ENCODE data around the gene CRTC1.
"Not testable (repeated sequence)": the region's sequence is repeated elsewhere in the genome, so short reads cannot be mapped to it uniquely, and the experiment has no call there.

The CRTC1 gene

DNA sequence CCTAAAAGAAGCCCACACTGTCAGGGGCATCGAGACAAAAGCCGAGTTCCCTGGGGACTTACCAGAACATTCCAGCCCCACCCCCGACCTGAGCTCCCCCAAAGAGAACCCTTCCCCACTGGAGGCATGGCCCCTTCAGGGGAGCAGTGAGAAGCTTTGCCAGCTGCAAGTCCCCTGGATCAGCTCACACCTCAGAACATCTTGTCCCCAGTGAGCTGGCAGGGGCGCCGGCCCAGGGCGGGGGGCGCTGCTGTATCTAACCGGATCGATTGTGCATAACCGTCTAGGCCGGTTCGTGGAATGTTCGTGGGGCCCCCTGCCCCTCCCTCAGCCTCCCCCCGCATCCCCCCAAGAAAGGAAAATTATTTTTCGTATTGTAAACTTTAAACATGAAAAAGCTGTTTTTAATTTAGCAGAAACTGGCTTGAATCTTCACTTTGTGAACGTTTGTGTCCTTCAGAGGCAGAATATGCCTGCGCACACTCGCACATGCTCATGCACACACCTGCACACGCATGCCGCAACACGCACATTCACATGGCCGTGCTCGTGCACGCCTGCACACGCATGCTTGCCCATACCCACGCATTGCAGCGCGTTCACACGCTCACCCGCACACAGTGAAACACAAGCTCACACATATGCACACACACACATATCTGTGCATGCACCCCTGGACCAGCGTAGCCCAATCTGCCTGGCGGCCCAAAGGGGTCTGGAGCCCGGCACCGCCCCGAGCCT lies 12.0 kb upstream of the CRTC1 start:
- no peak for DNase-seq

DNA sequence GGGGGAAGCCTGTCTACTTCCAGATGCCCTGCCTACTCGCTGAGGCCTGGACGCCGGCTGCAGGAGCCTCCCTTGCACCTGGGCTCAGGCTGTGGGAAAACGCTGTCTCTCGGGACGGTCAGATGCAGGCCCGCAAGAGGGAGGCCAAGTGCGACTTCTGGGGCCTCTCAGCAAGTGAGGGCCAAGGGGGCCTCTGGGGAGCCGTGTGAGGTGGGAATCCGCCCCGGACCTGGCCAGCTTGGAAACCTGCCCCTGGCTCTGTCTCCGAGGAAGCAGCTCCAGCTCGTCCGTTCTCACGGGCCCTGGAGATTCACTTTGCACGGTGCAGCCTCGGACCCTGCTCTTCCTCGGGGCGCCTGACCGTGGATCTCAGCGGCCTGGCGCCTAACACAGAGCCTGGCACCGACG lies 11.4 kb upstream of the CRTC1 start:
- no peak for DNase-seq

DNA sequence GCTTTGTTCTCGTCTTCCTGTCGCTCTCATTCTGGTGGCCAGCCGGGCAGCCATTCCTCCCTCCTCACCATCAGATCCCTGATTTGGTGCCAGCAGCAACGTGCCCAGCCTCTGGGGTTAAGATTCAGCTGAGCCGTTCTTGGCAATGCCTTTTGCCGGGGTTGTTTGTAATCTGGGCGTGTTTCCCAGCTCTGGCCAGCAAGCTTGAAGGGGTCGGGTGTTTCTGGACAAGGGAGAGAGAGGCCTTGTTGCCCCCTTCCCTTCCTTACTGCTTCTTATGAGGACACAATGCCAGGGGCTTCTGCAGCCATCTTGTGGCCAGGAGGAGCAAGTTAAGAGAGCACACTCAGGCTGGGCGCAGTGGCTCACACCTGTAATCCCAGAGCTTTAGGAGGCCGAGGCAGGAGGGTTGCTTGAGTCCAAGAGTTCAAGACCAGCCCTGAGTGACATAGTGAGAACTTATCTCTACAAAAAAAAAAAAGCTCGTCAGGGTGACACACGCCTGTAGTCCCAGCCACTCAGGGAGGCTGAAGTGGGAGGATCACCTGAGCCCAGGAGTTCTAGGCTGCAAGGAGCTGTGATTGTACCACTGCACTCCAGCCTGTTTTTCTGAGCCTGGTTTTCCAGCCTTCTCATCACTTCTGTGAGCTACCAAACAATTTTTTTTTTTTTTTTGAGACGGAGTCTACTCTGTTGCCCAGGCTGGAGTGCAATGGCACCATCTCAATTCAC lies 10.7 kb upstream of the CRTC1 start:
- DNase-seq: no peak

DNA sequence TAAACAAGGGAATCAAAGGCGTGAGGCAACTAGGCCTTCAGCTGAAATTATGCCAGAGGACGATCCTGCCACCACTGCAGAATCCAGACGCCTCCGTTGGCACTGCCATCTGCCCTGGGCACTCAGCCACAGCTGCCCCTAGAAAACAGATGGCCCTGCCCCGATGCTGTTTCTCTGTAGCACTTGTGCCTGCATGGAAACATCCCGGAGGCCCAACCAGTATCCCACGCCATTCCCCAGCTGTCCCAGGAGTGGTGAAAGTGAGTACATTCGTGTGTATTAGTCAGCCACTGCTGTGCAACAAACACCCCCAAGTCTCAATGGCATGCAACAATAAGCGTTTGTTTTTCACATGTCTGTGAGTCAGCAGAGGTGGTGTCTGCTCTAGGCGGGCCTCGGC lies 8.9 kb upstream of the CRTC1 start:
- no peak for DNase-seq

DNA sequence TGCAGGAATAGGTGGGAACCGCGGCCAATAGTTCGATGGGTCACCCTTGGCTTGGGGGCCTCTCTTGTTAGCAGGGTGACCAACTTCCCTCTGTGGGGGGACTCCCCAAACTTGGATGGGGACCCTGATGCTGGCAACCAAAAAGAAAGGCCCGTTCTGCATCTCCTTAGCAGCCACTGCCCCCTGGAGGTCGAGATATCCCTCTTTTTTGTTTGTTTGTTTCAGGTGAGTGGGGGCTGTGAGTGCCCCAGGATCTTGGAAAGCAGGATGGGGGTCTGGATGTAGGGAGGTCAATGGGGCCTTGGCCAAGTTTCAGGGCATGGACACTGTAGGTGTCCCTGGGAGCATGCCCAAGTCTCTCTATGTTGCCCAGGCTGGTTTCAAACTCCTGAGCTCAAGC lies 7.7 kb upstream of the CRTC1 start:
- peak; percentile 23 for DNase-seq

DNA sequence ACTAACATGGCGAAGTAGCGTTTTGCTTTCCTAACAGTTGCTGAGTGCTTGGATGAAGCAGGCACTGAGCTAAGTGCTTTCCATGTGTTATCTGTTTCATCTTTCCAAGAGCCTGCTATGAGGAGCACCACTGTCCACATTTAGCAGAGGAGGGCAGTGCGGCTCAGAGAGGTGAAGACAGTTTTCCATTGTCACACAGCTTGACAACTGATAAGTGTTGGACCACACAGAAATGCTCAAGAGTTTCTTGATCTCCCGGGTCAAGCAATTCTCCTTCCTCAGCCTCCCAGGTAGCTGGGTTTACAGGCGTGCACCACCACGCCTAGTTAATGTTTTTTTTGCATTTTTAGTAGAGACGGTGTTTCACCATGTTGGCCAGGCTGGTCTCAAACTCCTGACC lies 6.8 kb upstream of the CRTC1 start:
- DNase-seq: no peak

DNA sequence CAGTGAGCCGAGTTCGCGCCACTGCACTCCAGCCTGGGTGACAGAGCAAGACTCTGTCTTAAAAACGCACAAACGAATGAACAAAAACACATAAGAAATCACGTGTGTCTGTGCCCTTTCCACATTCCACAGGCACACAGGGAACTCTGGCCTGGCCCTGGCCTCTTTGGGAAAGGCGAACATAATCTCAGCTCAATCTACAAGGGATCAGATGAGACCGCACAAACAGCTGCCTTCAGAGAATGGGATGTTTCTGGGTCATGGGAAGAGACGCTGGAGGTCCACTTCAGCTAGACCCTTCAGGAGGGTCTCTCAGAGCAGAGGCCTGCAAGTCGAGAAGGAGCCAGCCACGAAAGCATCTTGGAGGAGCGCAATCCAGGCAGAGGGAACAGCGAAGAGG lies 6.3 kb upstream of the CRTC1 start:
- DNase-seq: no peak

DNA sequence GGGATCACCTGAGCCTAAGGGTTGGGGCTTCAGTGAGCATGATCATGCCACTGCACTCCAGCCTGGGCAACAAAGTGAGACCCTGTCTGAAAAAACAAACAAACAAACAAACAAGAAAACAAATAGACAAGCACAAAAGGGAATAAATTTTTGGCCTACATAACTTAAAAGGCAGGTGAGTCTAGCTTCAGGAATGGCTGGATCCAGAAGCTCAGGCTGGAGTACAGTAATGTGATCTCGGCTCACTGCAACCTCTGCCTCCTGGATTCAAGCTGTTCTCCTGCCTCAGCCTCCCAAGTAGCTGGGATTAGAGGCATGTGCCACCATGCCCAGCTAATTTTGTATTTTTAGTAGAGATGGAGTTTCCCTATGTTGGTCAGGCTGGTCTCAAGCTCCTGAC lies 3.3 kb upstream of the CRTC1 start:
- DNase-seq: not testable (repeated sequence)

DNA sequence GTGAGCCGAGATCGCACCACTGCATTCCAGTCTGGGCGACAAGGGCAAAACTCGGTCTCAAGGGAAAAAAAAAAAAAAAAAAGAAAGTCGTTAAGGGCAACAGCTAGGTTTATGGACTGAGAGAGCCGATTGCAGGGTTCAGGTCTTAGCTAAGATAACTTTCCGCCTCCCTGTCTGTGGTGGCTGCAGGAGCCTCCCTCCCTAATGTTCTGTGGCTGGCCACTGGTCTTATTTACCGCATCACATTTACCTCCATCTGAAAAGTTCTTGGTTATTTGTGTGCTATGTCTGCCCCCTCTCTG lies 722 bp upstream of the CRTC1 start:
- DNase-seq: peak; percentile 65

DNA sequence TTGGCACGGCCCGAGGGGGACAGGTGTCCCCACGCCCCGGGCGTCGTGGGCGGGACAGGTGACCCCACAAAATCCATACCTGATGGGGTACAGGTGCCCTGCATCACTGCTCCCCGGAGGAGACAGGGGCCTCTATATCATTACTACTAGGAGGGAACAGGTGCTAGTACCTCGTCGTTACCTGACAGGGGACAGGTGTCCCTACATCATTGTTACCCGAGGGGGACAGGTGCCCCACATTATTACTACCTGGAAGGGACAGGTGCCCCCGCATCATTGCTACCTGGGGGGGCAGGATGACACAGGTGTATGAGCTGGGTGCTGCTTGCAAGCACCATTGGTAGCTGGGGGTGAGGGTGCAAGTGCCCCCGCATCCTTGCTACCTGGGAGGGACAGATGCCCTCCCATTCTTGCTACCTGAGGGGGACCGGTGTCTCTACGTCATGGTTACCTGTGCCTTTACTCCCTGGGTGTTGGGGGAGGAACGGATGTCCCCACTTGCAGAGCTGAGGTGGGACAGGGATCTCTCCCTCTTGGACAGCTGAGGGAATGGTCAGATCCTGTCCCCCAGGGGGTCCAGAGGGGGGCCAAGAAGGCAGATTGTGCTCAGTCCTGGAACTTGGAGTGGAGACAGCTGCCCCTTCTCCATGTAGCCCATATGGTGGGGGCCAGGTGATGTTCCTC lies 620 bp downstream of the CRTC1 start:
- DNase-seq: no peak

DNA sequence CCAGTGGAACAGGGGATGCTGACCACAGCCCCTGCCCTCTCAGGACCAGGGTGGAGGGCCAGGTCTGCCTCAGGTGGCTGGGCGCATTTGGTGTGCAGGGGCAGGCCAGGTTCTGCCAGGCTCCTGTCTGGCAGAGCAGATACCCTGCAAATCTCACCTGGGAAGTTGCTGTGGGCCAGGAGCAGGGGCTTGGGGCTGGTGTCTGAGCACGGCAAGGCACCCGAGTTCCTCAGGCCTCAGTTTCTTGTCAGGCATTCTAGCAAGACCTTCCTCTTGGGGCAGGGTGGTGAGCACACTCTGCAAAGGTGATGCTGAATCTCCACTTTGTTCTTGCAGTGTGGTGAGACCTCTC lies 1.1 kb downstream of the CRTC1 start:
- no peak for DNase-seq

DNA sequence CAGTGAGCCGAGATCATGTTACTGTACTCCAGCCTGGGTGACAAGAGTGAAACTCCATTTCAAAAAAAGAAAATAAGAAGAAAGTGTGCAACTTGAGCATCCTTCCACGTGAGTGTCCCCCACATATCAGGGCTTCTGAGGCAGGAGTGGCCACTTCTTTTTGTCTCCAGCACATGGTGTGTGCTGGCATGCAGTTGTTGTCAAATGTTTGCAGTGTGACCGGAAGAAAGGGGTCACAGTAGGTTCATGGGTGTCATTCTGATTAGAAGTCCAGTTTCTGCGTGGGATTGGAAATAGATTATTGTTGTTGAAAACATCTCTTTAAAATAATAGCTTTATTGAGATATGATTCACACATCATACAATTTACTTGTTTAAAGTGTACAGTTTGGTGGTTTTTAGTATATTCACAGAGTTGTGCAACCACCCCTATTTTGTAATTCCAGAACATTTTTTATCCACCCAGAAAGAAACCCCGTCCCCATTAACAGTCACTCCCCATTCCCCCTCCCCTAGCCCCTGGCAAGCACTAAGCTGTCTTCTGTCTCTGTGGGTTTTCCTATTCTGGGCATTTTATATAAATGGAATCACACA lies 2.2 kb downstream of the CRTC1 start:
- DNase-seq: no peak

DNA sequence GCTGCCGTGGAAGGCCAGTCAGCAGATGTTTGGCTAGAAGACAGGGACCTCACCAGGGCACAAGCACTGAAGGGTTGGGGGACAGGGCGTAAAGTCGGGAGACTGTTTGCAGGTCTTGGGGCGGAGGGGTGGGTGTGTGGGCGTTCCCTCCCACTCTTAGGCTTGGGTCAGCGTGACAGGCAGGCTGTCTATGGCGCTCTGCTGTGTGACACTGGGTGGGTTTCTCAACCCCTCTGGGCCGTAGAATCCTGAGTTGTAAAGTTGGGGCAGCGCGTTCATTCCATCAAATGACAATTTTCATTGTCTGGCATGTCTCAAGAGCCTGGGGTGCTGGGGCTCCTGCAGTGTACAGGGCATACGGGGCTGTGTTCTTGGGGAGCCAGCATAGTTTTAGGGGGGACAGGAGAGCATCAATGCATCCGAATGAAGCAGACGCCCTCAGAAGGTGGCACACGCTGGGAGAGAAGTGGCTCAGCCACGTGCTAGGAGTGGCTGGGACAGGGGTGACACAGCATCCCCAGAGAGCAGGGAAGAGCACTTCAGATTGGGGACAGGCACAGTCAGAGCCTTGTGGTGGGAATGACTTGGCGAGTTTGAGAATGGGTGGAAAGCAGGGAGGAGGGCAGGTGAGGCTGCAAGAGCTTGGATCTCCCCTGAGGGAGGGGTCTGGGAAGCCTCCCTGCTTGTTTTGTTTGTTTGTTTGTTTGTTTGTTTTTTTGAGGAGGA lies 4.4 kb downstream of the CRTC1 start:
- DNase-seq: no peak

DNA sequence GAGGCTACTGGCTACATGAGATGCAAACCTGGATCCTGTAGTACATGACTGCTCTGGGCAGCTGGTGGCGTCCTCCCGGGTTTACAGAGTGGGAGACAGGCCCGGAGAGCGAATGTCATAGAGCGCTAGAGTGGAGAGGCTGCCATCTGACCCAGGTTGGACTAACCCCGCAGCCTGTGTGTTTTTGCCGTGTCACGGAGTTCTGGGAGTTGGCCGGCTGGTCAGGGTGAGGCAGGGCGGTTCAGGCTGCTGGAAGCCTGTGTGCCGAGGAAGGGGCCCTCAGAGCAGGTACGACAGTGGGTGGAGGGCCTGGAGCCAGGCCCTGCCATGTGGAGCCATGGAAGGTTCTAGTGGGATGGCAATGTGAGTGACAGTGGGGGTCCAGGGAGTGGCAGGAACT lies 12.5 kb downstream of the CRTC1 start:
- DNase-seq: no peak

DNA sequence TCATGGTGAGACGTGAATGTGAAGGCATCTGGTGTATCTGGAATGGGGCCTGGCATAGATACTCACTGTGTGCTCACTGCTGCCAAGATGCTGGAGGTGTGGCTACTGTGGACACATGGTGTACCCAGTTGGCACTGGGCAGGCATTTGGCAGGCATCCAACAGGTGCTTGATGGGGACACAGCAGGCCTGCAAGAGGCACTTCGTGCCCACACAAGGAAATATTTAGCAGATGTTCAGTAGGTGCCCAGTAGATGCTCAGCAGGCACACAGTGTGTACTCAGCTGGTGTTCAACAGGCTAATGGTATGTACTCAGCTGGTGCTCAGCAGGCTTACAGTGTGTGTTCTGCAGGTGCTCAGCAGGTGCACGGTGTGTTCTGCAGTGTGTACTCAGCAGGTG lies 14.2 kb downstream of the CRTC1 start:
- DNase-seq: no peak

DNA sequence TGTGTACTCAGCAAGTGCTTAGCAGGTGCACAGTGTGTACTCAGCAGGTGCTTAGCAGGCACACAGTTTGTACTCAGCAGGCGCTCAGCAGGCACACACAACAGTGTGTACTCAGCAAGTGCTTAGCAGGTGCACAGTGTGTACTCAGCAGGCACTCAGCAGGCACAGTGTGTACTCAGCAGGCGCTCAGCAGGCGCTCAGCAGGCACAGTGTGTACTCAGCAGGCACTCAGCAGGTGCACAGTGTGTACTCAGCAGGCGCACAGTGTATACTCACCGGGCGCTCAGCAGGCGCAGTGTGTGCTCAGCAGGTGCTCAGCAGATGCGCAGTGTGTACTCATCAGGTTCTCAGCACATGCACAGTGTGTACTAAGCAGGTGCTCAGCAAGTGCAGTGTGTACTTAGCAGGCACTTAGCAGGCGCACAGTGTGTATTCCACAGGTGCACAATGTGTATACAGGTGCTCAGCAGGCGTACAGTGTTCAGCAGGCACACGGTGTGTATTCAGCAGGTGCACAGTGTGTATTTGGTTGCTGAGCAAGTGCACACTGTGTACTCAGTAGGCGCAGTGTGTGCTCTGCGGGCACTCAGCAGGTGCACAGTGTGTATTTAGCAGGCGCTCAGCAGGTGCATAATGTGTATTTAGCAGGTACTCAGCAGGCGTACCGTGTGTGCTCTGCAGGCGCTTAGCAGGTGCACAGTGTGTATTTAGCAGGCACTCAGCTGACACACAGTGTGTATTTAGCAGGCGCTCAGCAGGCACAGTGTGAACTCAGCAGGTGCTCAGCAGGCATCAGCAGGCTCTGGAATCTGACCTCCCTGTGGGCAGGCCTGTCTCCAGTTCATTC lies 15.1 kb downstream of the CRTC1 start:
- DNase-seq: no peak

DNA sequence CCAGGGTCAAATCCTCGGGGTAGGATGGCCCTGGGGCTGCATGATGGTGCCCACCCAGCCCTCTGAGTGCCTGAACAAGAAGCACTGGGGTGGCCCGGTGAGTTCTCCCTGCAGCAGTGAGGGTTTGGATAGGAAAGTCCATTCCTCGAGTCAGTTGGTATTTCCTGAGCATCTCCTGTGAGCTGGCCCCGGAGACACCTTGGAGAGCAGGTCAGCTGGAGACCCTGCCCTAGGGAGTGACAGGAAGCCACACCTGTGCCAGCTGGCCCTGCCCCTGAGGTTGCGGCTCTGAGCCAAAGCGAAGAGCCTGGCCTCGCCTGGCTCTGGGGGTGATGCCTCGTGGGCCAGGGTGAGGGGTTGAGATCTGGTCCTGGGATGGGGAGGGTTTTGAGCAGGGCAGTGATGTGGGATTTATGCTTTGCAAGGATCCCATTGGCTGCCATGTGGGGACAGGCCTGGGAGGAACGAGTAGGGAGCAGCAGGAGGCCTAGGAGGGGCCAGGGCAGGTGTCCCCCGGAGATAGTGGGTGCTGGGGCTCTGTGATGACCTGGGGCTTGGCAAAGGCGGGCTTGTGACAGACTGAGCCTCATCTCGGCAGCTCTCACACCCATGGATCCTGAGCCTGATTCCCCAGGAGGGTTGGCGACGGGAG lies 16.0 kb downstream of the CRTC1 start:
- no peak for DNase-seq

DNA sequence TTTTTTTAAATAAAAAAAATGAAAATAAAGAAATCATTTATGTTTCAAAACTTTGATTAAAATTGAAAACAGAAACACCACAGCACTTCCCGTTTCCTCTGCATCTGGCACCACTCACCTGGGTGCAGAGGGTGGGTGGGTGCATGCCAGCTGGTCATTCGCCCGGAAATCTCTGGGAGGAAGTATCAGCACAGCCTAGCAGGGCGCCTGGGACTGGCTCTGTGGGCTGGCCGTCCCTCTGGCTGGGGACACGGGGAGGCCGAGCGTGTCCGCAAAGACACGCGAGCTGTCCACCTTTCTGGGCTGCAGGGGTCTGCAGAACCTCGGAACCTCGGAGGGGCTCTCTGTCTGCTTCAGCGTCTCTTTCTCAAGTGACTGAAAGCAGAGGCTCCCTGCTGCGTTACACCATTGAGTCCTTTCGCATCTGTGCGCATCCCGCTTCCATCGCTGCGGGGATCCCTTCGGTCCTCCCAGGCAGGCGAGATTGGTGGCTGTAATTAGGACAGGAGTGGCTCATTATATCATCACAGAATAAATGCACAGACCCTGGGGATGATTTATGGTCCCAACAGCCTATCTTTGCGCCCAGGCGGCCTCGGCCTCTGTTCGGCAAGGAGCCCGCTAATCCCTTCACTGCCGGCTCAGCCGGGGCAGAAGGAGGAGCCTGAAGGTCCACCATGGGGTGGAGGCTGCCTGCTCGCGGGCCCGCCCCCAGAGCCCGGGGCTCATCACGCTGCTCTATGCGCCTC lies 17.2 kb downstream of the CRTC1 start:
- DNase-seq: no peak

DNA sequence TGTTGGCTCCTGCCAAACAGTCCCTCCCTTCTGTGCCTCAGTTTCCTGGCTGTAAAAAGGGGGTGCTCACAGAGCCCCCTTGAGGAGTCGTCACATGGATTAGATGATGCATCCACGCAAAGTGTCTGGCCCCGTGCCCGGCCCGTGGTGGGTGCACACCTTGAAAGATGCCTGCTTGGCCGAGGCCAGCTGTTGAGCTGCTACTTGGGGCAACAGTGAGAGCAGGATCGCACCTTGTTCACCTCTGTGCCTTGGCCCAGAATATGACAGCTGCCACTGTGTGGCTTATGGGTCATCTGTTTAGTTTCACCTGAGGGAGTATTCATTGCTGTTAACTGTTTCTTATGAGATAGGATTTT lies 17.7 kb downstream of the CRTC1 start:
- DNase-seq: no peak

DNA sequence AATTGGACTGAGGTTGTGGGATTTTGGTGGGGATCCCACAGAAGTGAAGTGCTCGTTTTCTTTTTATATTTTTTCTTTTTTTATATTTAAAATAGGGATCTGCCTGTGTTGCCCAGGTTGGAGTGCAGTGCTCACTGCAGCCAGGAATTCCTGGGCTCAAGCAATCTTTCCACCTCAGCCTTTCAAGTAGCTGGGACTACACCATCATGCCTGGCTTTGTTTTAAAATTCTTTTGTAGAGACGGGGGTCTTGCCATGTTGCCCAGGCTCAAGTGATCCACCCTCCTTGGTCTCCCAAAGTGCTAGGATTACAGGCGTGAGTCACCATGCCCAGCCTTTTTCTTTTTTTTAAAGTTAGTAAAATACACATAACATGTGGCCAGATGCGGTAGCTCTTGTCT lies 20.6 kb downstream of the CRTC1 start:
- DNase-seq: no peak

DNA sequence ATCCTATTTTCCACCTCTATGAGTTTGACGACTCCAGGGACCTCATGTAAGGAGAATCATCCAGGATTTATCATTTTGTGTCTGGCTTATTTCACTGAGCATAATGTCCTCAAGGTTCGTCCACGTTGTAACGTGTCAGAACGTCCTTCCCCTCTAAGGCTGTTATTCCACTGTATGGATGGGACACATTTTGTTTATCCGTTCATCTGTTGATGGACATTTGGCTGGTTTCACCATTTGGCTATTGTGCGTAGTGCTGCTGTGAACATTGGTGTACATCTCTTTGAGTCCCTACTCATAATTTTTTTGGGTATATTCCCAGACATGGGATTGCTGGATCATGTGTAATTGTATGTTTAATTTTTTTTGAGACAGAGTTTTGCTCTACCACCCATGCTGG lies 21.5 kb downstream of the CRTC1 start:
- no peak for DNase-seq
